Glutamatergic neuron (in vitro differentiated cells): ENCODE data around the gene ZRANB3. TPM values are rescaled to one million over a fixed set of nuclear protein-coding genes. Genes with fewer than 3 reads are reported as not detected.
"Not testable (repeated sequence)": the region's sequence is repeated elsewhere in the genome, so short reads cannot be mapped to it uniquely, and the experiment has no call there.

Source experiments
- DNase-seq: peaks from one replicate; pipeline ENCODE4 v3.0.0; 2022
- H3K27ac Mint-ChIP-seq: one replicate; pipeline ENCODE4 v1.8.0; 2020; ENCODE audit warnings: mild to moderate bottlenecking, mixed read lengths, inconsistent platforms; ENCODE audit not compliant: unreplicated experiment
- H3K27me3 Mint-ChIP-seq: one replicate; pipeline ENCODE4 v1.8.0; 2020; ENCODE audit warnings: mild to moderate bottlenecking, moderate library complexity, mixed read lengths, inconsistent platforms; ENCODE audit not compliant: unreplicated experiment
- H3K36me3 Mint-ChIP-seq: one replicate; pipeline ENCODE4 v1.8.0; 2020; ENCODE audit warnings: mild to moderate bottlenecking, mixed read lengths, inconsistent platforms; ENCODE audit not compliant: unreplicated experiment
- H3K4me1 Mint-ChIP-seq: one replicate; pipeline ENCODE4 v1.8.0; 2020; ENCODE audit warnings: mild to moderate bottlenecking, low read depth, mixed read lengths, inconsistent platforms; ENCODE audit not compliant: unreplicated experiment
- H3K4me3 Mint-ChIP-seq: one replicate; pipeline ENCODE4 v1.8.0; 2020; ENCODE audit warnings: mild to moderate bottlenecking, mixed read lengths, inconsistent platforms; ENCODE audit not compliant: unreplicated experiment
- H3K9me3 Mint-ChIP-seq: one replicate; pipeline ENCODE4 v1.8.0; 2020; ENCODE audit warnings: mild to moderate bottlenecking, moderate library complexity, mixed read lengths, inconsistent platforms; ENCODE audit not compliant: unreplicated experiment
- CTCF ChIP-seq: fragments of 200-600 bp; sonication (generic); IDR thresholded peaks from one replicate; pipeline ENCODE4 v1.5.0; 2021; ENCODE audit not compliant: partially characterized antibody, unreplicated experiment
- total RNA-seq: library from RNA; stranded (reverse); fragmentation: NEBNext Ultra II Directional; extraction: Animal tissue kit (Norgen Biotek cat#: 25700); gene quantifications from one replicate; pipeline ENCODE4 v1.2.1, GENCODE V29; 2021; ENCODE audit not compliant: unreplicated experiment

The ZRANB3 gene
- total RNA-seq, 1 donor from 2014 or later = 10.7 TPM

DNA sequence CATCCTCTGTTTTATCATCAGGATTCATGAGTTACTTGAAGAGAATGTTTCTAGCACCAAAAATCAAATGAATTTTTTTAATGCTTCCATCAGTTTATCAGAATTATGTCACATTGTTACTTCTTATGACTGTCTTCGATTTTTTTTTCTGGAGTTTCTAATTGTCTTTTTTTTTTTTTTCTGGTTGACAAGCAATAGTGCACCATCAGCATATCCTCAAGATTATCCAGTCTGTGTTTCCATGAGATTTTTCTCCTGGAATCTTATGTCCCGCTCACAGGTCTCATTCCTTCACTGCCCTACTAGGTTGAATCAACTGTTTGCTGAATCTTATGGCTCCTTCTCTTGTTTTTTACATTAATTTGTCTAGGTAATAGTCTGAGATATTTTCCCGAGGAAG is 16.3 kb upstream of the ZRANB3 start:
- Mint-ChIP-seq H3K4me1 (no peaks in the 10 kb centered on the region), H3K4me3 (no peak overlapping the region), H3K9me3 (no peaks in the 10 kb centered on the region), H3K27me3 (no peaks in the 10 kb centered on the region), H3K27ac (no peak overlapping the region), H3K36me3 (no peaks in the 10 kb centered on the region)
- no peak for TF ChIP-seq CTCF
- no peak for DNase-seq

DNA sequence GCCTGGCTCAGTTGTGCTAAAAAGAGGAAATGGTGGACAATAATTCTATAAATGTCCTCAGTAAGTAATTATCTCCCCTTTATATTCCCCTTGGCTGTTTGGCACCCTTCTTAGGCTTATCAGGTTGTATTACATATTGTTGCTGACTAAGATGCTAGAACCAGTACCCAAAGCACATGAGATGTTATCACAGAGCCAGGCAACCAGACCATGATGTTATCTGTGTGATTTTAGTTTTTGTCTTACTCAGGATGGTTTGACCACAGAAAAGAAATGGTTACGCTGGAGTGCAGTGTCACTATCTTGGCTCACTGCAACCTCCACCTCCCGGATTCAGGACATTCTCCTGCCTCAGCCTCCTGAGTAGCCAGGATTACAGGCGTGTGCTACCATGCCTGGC is 15.4 kb upstream of the ZRANB3 start:
- no peaks in the 10 kb centered on the region for H3K4me1 Mint-ChIP-seq
- H3K36me3 Mint-ChIP-seq = no peaks in the 10 kb centered on the region

DNA sequence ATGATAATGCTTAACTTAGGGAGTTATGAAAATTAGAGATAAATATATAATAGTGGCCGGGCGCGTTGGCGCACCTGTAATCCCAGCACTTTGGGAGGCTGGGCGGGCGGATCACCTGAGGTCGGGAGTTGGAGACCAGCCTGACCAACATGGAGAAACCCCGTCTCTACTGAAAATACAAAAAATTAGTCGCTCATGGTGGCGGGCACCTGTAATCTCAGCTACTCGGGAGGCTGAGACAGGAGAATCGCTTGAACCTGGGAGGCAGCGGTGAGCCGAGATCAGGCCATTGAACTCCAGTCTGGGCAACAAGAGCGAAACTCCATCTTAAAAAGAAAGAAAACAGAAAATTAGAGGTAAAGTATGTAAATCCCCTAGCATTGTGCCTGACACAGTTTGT is 2.5 kb upstream of the ZRANB3 start:
- H3K4me3 Mint-ChIP-seq, H3K9me3 Mint-ChIP-seq, DNase-seq, H3K27me3 Mint-ChIP-seq, H3K4me1 Mint-ChIP-seq, H3K36me3 Mint-ChIP-seq, H3K27ac Mint-ChIP-seq: not testable (repeated sequence)

More for the DNA sequence above, 15.4 kb upstream of the ZRANB3 start:
- no peak for DNase-seq
- no peak overlapping the region for H3K27ac Mint-ChIP-seq
- H3K27me3 Mint-ChIP-seq = no peaks in the 10 kb centered on the region
- TF ChIP-seq CTCF = no peak
- H3K4me3 Mint-ChIP-seq = no peak overlapping the region
- H3K9me3 Mint-ChIP-seq = no peaks in the 10 kb centered on the region

DNA sequence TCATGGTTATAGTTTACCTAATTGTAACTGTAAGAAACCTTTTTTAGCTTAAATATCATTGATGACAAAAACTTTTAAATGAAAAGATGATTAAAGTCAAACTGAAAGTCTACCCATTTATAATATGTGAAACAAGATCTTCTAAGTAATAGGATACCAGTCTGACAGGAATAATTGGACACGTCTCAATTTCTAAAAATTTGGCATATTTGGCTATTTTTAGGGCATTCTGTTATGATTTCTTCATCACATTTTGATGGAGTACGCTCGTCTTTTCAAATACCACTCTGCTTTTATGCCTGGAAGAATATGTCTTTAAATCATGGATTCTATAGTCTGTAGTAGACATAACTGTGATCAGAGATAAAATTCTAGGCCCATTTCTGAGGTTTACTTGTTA is 1.6 kb upstream of the ZRANB3 start:
- peak overlapping the region; percentile 95 for H3K4me3 Mint-ChIP-seq
- TF ChIP-seq CTCF = no peak
- no peak for DNase-seq
- peaks cover 3% of the 10 kb centered on the region for H3K27me3 Mint-ChIP-seq
- H3K27ac Mint-ChIP-seq = no peak overlapping the region
- no peaks in the 10 kb centered on the region for H3K36me3 Mint-ChIP-seq
- H3K9me3 Mint-ChIP-seq = no peaks in the 10 kb centered on the region
- peaks cover 4% of the 10 kb centered on the region for H3K4me1 Mint-ChIP-seq

DNA sequence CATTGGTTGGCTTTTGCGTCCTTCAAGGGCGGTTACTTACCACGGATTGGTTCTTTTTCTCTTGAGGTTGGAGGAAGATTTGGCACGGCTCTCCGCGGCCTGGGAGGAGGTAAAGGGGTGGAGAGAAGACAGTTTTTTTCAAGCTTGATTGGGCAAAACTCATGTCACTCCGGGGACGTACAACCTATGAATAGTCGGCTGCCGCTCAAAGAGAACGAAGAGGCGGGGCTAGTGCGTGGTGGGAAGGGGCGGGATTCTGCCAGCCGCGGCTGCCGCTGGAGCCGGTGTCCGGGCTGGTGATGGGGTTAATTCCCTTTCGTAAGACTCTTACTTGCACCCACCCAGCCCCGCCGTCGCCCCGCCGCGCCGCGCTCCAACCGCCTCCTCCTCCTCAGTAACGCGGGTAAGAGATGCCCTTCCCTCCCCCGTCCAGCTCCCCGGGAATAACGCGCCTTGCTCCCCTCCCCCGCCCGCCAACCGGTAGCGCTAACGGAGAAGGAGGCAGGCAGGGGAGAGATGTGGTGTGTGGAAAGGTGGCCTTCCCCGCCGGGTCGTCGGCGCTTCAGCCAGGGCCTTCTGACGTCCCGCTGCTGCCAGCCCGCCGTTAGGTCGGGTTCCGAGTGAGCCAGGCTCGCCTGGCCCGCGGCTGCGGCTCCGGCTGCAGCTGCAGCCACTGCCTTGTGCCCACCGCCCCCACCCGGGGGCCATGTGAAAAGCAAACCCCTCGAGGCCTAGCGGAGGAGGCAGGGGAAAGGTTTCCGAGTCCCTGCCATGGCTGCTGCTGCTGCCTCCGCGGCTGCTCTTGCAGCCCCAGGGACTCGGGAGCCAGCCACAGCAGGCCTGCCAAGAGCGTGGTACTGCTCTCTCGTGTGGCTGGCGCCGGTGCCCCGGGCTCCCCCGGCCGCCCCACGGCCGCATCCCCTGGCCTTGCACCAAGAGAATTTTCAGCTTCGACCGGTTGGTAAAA is 496 bp upstream of the ZRANB3 start, which contains the start of gene R3HDM1:
R3HDM1 (plus strand) TSS at position 254 of the 967 bp plus-strand sequence. CDS start 73,362 bp downstream, outside the sequence.
- DNase-seq = peak; percentile 94
- TF ChIP-seq CTCF = no peak
- Mint-ChIP-seq H3K9me3 (no peaks in the 10 kb centered on the region), H3K4me1 (peaks cover 4% of the 10 kb centered on the region), H3K36me3 (no peaks in the 10 kb centered on the region), H3K27me3 (peaks cover 3% of the 10 kb centered on the region), H3K4me3 (peak within 1 kb of the TSS; percentile 95), H3K27ac (peak within 1 kb of the TSS; percentile 87)
